T47D (cell line): ENCODE measurements around the gene GPR156.
"Not testable (repeated sequence)": the region's sequence is repeated elsewhere in the genome, so short reads cannot be mapped to it uniquely, and the experiment has no call there.

Experiments
- DNase-seq, 2 experiments: peaks; one replicate each; pipeline versions ENCODE4 v3.0.0 to v3.0.0-alpha.2; 2011 to 2012; ENCODE audit warnings: low read depth in 1 of 2, low spot score in 1 of 2
- JUND ChIP-seq: IDR thresholded peaks from 2 replicates; pipeline ENCODE4 v1.6.1; 2012; ENCODE audit warnings: low read depth
- in situ Hi-C: cut with HindIII; loops from 2 replicates; pipeline ENCODE4 v1.10.0; 2016; ENCODE audit warnings: low sequenced_read_pairs, low pct_unique_long_range_greater_than_20kb

Gene GPR156

GRCh38 chr3:120284747-120285507, at the start of gene GPR156:
Gene GPR156 (minus strand): TSS chr3:120285222. CDS start chr3:120244098, 41,124 bp downstream.
- DNase-seq: peak; percentile 44 to 49
- in situ Hi-C loops: no loop called here
- no peak for TF ChIP-seq JUND

- in situ Hi-C loops: no loop called here
These were observed 47.6 kb upstream of the GPR156 start for GRCh38 chr3:120332646-120333045.

GRCh38 chr3:120331076-120331475, 46.1 kb upstream of the GPR156 start:
- DNase-seq: no peak
- TF ChIP-seq JUND: no peak
- in situ Hi-C loops: no loop called here

More at GRCh38 chr3:120332646-120333045, 47.6 kb upstream of the GPR156 start:
- no peak for DNase-seq
- no peak for TF ChIP-seq JUND

GRCh38 chr3:120326784-120327183, 41.8 kb upstream of the GPR156 start:
- no peak for DNase-seq
- in situ Hi-C loops: no loop called here
- no peak for TF ChIP-seq JUND

GRCh38 chr3:120324190-120324589, 39.2 kb upstream of the GPR156 start:
- in situ Hi-C loops: no loop called here

GRCh38 chr3:120323761-120324160, 38.7 kb upstream of the GPR156 start:
- DNase-seq, in situ Hi-C loops: not testable (repeated sequence)

More at GRCh38 chr3:120324190-120324589, 39.2 kb upstream of the GPR156 start:
- no peak for TF ChIP-seq JUND
- no peak for DNase-seq

GRCh38 chr3:120311863-120312794, 27.1 kb upstream of the GPR156 start:
- TF ChIP-seq JUND: no peak
- in situ Hi-C loops: no loop called here
- no peak for DNase-seq

GRCh38 chr3:120306519-120307455, 21.8 kb upstream of the GPR156 start:
- no peak for TF ChIP-seq JUND

GRCh38 chr3:120304616-120305015, 19.6 kb upstream of the GPR156 start:
- DNase-seq: peak; percentile 33 to 49
- in situ Hi-C loops: no loop called here
- no peak for TF ChIP-seq JUND

More at GRCh38 chr3:120306519-120307455, 21.8 kb upstream of the GPR156 start:
- in situ Hi-C loops: no loop called here
- no peak for DNase-seq

GRCh38 chr3:120302361-120302760, 17.3 kb upstream of the GPR156 start:
- in situ Hi-C loops: no loop called here
- DNase-seq: no peak
- TF ChIP-seq JUND: no peak

- no peak for TF ChIP-seq JUND
- in situ Hi-C loops: no loop called here
- no peak for DNase-seq
These were observed 15.9 kb upstream of the GPR156 start for GRCh38 chr3:120300971-120301370.

GRCh38 chr3:120299403-120299802, 14.4 kb upstream of the GPR156 start:
- in situ Hi-C loops: no loop called here
- no peak for DNase-seq
- no peak for TF ChIP-seq JUND
